ENCODE results near the gene POLR1A.
A peak's percentile ranks its signal among the peaks of the same experiment; 100 is the strongest.

POLR1A gene

DNA sequence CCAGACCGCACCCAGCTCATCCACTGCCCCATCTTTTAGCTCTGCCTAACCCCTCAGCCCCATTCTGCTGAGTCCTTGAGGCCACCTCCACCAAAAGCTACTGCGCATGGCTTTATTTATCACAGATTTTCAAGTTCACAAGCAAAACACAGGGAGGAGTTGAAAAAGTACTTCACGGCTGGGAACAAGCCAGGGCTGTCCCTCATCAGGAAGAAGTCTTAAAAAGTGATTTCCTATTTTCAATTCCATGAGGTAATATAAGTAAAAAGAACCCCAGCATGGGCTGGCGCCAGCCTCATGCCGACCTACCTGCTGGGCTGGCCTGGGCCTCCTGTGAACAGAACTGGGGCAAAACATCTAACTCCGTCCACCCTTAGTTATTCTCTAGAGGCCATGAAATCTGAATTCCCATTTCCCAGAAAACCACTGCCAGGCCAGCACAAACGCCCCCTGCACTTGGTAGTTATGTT, 69.0 kb downstream of the POLR1A start:
- DNase-seq, result no peak

GRCh38 chr2:86035883-86036668, 69.6 kb downstream of the POLR1A start:
- DNase-seq, result peak; percentile 76

- DNase-seq, result no peak
Measured at GRCh38 chr2:86035376-86035882, 70.3 kb downstream of the POLR1A start.

DNA sequence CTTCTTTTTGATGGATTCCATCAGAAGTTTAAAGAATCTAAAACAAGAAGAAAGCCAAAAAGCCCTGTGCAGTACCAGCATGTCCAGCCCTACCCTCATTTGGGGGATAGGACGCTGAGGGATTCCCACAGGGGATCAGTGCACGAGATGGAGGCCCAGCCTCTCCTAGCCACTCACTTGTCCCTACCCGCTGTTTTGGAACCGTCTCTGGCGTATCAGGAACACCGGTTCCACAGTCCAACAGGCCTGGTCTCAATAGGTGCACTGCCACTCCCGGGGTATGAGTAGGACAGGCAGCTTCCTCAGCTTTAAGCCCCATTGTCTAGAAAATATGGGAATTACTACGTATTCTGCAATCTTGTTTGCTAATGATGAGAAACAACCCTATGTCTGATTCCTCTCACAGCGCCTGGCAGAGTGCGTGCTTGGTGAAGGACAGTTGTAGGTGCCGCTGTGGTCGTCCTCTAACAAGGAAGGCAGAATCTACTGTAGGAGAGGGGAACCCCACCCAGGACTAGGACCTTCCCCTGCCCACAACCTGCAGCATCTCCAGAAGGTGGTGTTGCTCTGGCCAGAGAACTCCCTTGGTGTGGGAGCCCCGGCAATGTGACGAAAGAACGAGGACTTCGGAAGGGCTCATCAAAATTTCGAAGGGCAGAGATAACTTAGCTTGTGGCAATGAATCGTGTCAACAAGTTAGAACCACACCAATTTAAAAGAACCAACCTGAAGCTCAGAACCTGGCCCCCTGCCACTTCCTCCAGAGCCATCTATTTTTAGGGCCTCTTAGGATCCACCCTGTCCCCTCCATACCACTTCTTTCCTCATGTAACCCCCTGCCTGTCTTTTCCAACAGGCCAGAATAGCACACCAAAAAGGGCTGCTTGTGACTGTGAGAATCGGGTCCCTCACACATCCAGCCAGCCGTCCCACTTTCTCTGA, 71.7 kb downstream of the POLR1A start:
- DNase-seq, result no peak

- DNase-seq, result no peak
Measured at GRCh38 chr2:86032861-86033595, 72.7 kb downstream of the POLR1A start.

DNA sequence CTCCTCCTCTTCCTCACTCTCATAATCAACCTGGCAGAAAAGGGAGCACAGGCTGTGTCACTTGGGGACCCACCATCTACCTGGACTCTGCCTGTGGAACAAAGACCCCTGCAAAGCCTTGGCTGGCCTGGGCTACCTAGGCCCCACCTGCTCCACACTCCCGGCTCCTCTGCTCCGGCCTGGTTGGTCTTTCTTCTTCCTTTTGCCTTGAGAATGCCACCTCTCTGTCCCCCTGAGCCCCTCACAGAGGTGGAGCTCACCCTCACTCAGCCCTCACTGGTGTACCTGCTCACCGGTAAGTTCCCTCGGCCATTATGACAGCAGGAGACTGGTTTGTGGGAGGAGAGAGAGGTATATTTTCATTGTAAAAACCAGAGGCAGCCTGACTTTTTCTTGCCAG, 74.1 kb downstream of the POLR1A start:
- no peak for DNase-seq

GRCh38 chr2:86031151-86031550, 74.5 kb downstream of the POLR1A start:
- DNase-seq, result no peak

DNA sequence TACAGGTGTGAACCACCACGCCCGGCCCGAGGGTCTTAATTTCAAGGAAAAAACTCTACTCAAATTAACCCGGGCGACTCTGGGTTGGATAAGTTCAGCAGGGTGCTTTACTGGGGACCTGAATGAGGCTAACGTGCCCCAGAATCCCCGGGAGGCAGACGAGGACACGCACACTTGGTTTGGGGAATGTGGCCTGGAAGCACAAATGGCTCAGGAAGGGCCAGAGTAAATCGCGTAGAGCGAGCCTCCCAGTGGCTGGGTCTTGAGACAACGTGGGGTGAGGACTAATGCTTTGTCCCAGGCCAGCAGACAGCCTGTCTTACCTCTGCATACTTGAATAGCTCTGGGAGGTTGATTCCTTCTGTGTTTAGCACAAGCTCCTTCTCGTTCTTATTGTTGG, 75.8 kb downstream of the POLR1A start:
- no peak for DNase-seq

DNA sequence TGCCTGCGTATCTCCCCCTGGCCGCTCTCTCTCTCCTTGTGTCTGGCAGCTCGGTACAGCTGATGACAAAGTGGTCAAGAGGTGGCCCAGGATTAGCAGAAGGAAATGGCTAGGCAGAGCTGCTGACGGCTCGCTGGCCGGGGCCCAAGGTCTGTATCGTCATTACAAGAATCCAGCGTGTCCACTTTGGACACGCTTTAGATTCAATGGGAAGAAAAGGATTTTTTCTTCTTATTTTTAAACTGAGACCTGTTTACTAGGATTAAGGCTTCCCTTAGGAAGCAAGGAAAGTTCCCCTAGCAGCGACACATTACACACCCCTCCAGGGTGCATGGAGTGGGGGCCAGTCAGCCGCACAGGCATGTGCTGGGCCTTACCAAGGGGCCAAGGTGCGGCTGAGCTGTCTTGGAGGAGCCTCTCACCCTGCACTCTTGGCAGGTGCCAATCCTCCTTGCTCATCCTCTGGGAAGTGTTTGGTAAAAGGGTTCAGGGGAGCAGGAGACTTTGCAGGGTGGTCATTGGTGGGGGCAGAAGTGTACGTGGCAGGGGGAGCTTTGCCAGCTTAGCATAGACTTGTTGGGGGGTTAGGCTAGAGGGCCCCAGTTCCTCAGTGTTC, 76.8 kb downstream of the POLR1A start:
- no peak for DNase-seq

DNA sequence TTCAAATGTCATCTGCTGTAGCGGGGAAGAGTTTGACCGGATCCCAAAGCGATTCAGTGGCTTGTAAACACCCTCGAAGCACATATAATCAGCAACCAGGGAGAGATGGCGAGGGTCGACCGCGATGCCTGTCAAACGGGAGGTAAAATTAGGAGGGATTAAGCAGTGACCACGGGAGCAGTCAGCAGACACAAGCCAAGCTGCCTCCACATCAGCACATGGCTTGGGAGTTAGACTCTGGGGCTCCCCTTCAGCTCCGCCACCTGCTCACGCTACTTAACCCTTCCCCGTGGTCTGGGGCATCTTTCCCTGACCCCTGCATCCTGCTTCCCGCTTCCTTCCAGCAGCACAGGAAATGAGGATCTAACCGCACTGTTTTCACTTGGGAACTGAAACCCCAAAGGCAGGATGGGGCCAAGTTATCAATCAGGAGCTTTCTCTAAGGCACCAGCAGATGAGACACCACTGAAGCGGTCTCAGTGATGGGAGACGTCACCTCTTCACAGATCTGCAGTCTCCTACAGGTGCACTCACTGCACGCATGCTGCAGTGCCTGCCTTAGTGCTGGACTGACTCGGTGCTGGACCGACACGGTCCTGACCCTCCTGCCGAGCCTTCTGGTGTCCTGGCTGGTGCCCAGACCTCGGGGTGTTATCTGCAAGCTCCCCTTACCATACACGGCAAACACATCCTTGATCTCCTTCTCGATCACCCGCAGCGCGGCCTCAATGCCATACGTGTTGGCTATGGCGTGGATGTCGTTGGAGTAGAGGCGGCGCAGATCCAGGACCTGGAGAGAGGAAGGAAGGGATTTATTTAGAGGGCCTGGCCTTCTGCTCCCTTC, 77.5 kb downstream of the POLR1A start:
- no peak for DNase-seq

DNA sequence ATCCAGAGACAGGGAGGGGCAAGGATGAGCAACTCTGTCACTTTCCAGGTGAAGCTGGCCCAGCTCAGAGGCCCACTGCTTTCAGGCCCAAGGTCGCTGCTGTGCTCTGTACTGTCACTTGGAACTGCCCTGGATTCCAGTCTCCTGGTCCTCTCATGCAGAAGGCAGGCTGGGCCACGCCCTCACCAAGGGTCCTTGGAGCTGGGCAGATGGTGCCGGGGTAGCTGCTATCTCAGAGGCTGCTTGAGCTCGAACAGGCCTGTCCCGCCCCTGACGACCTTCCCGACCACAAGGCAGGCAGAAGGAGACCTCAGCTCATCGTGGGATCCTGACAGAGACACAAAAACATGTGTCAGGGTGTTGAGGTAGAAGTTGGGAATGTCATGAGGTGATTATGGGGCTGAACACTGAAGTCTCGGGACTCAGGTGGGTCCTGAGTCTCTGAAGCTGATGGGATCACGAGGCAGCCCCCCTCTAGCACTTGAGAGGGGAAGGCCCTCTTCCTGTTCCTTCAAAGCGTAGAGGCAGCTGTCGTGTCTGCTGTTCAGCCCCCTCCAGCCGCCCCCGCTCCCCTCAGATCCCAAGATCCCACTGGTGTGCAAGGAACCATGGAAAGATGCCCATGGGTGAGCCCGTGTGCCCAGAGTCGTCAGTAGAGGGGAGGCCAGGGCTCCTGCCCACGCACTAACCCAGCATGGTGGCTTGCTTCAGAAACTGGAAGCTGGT, 78.3 kb downstream of the POLR1A start:
- no peak for DNase-seq

- no peak for DNase-seq
Measured at GRCh38 chr2:86026744-86027065, 79.0 kb downstream of the POLR1A start.

DNA sequence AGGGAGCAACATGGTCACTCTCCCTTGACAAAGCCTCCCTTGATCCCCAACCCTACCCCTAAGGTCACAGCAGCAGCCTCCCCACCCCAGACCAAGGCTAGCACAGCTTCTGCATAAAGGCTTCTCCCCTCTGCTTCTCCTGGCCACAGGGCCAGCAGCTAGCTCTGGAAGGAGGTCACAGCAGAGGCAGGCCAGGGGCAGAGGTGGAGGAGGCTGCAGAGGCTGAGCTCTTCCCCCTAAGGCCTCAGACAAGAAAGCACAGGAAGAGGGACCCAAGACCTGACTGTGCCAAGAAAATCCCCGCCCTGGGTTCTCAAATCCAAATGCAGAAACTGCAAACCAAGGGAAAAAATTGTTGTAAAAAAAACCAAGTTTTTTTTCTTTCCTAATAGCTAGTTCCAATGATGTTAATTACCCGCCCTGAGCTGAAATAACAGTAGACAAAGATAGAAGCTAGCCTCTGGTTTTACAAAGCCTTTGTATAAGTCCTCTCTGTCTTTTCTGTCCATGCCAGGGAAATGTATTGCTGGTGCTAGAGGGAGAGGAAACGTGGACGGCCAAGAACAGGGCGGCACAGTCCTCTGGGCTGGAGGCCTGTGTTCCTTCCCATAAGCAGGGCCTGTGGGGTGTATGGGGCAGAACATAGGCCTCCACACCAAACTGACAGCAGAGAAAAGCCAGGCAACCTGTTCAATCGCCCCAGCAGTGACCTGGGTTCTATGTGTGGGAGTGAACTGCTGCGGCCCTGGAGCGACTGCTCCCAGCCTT, 79.5 kb downstream of the POLR1A start:
- no peak for DNase-seq

GRCh38 chr2:86025229-86025820, 80.4 kb downstream of the POLR1A start:
- DNase-seq, result no peak

GRCh38 chr2:86023366-86023712, 82.3 kb downstream of the POLR1A start:
- no peak for DNase-seq

DNA sequence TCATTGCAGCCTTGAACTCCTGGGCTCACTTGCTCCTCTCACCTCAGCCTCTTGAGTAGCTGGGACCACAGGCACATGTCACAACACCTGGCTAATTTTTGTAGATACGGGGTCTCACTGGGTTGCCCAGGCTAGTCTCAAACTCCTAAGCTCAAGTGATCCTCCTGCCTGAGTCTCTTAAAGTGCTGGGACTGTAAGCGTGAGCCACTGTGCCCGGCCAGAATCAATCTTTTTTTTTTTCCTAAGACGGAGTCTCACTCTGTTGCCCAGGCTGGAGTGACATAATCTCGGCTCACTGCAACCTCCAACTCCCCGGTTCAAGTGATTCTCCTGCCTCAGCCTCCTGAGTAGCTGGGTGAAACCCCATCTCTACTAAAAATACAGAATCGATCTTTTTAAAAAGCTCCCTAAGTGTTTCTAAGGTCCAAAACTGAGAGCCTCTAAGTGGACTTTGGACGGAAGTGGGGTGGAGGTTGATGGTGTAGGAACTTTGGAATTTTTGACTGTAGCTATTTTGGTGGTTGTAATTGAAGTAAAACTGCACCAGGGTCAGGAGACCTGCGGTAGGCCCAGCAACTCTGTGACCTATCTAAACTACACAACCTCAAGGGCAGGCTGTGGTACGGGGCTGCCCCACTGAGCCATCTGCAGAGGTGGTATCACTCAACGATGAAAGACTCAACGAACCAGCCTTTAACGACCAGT, 82.9 kb downstream of the POLR1A start:
- DNase-seq, result no peak

- DNase-seq, result no peak
Measured at GRCh38 chr2:86021396-86022378, 84.0 kb downstream of the POLR1A start.

DNA sequence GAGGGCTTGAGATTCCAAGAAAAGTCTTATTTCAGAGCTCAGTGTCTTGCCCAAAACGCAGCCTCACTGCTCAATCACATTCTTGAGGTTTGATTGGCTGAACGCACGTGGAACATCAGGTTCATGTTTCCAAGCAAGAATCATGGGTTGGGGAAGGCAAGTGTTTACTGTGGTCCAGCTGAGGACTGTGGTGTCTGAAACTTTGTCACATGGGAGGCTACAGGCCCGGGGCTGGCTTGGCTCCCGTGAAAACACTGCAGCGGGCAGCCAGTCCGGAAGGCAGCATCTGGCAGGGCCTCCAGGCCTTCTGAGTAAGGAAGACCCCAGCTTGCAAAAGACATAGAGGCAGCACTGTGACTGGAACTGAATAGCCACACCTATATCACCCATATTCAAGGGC, 84.7 kb downstream of the POLR1A start:
- no peak for DNase-seq

Data from NK-92 treated with Interleukin-12 subunit alpha and Interleukin-12 subunit beta, amount 100 ng/mL, for 24 hours (cell line).